HG03432 (cell line): ENCODE measurements around the gene SPATA1.
A peak's percentile ranks its signal among the peaks of the same experiment; 100 is the strongest.
"Not testable (repeated sequence)": the region's sequence is repeated elsewhere in the genome, so short reads cannot be mapped to it uniquely, and the experiment has no call there.

Source experiments
- ATAC-seq: cut with Tn5 transposase; IDR thresholded peaks from one replicate; pipeline ENCODE4 v1.9.1; 2021; ENCODE audit warnings: mild to moderate bottlenecking, moderate library complexity; ENCODE audit not compliant: unreplicated experiment

Gene SPATA1

GRCh38 chr1:84585803-84586202 lies 79.6 kb downstream of the SPATA1 start:
- ATAC-seq, result no peak

- ATAC-seq, result no peak
Measured at GRCh38 chr1:84587099-84587498, 80.9 kb downstream of the SPATA1 start.

- ATAC-seq, result not testable (repeated sequence)
Measured at GRCh38 chr1:84594959-84595358, 88.8 kb downstream of the SPATA1 start.

- ATAC-seq, result no peak
Measured at GRCh38 chr1:84597011-84597410, 90.8 kb downstream of the SPATA1 start.

- peak; percentile 6 for ATAC-seq
Measured at GRCh38 chr1:84598418-84598817, 92.2 kb downstream of the SPATA1 start.

- peak; percentile 85 for ATAC-seq
Measured at GRCh38 chr1:84598846-84599741, 92.9 kb downstream of the SPATA1 start.

GRCh38 chr1:84600796-84601195 lies 94.6 kb downstream of the SPATA1 start:
- no peak for ATAC-seq

GRCh38 chr1:84603223-84603622 lies 97.0 kb downstream of the SPATA1 start:
- no peak for ATAC-seq

GRCh38 chr1:84603941-84604830 lies 98.0 kb downstream of the SPATA1 start:
- no peak for ATAC-seq

- ATAC-seq, result no peak
Measured at GRCh38 chr1:84605157-84605556, 99.0 kb downstream of the SPATA1 start.

GRCh38 chr1:84606977-84607376 lies 100.8 kb downstream of the SPATA1 start:
- ATAC-seq, result no peak

GRCh38 chr1:84611091-84611490 lies 104.9 kb downstream of the SPATA1 start:
- no peak for ATAC-seq

GRCh38 chr1:84611796-84612195 lies 105.6 kb downstream of the SPATA1 start:
- peak; percentile 54 for ATAC-seq

GRCh38 chr1:84613026-84613425 lies 106.8 kb downstream of the SPATA1 start:
- ATAC-seq, result no peak

GRCh38 chr1:84613887-84614286 lies 107.7 kb downstream of the SPATA1 start:
- ATAC-seq, result no peak

GRCh38 chr1:84615790-84616189 lies 109.6 kb downstream of the SPATA1 start:
- no peak for ATAC-seq
